C4-2B (cell line): Measurements from ENCODE around the gene NEURL2.

ENCODE experiments used
- ZFX ChIP-seq: fragments of 450-650 bp; IDR thresholded peaks from 2 replicates; pipeline ENCODE4 v1.6.1; 2017
- TF ChIP-seq, protein P1 (sequence below): fragments of 450-650 bp; conservative IDR thresholded peaks from 2 replicates; pipeline ENCODE4 v1.5.1; 2017; ENCODE audit warnings: mild to moderate bottlenecking

- TF ChIP-seq, protein P1, sequence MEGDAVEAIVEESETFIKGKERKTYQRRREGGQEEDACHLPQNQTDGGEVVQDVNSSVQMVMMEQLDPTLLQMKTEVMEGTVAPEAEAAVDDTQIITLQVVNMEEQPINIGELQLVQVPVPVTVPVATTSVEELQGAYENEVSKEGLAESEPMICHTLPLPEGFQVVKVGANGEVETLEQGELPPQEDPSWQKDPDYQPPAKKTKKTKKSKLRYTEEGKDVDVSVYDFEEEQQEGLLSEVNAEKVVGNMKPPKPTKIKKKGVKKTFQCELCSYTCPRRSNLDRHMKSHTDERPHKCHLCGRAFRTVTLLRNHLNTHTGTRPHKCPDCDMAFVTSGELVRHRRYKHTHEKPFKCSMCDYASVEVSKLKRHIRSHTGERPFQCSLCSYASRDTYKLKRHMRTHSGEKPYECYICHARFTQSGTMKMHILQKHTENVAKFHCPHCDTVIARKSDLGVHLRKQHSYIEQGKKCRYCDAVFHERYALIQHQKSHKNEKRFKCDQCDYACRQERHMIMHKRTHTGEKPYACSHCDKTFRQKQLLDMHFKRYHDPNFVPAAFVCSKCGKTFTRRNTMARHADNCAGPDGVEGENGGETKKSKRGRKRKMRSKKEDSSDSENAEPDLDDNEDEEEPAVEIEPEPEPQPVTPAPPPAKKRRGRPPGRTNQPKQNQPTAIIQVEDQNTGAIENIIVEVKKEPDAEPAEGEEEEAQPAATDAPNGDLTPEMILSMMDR: no peak
- no peak for TF ChIP-seq ZFX
Observed at GRCh38 chr20:45926731-45927070, 35.7 kb upstream of the NEURL2 start.
